Central memory CD8-positive, alpha-beta T cell (primary cell): Measurements from ENCODE around the gene SCAMP5.

Experiments
- ATAC-seq: fragments of 150-1000 bp; cut with Tn5 transposase; replicated peaks from 2 replicates; pipeline ENCODE4 v1.10.0; 2022; ENCODE audit warnings: mild to moderate bottlenecking, moderate FRiP score, moderate number of reproducible peaks; ENCODE audit not compliant: poor library complexity, severe bottlenecking; ENCODE audit errors: extremely low read depth
- DNase-seq, 2 donors: peaks; one replicate each; pipeline ENCODE4 v3.0.0; 2021; ENCODE audit warnings: low spot score in 2 of 2
- H3K27ac Mint-ChIP-seq: one replicate; pipeline ENCODE4 v1.8.0; 2022; ENCODE audit warnings: low read depth, mild to moderate bottlenecking, moderate library complexity, mixed read lengths
- H3K27me3 Mint-ChIP-seq: one replicate; pipeline ENCODE4 v1.8.0; 2022; ENCODE audit warnings: mixed read lengths
- H3K36me3 Mint-ChIP-seq: one replicate; pipeline ENCODE4 v1.8.0; 2022; ENCODE audit warnings: mild to moderate bottlenecking, moderate library complexity, mixed read lengths; ENCODE audit not compliant: insufficient read depth
- H3K4me1 Mint-ChIP-seq: one replicate; pipeline ENCODE4 v1.8.0; 2022; ENCODE audit warnings: mixed read lengths
- H3K4me3 Mint-ChIP-seq: one replicate; pipeline ENCODE4 v1.8.0; 2022; ENCODE audit warnings: mild to moderate bottlenecking, moderate library complexity, mixed read lengths
- H3K9me3 Mint-ChIP-seq: one replicate; pipeline ENCODE4 v1.8.0; 2022; ENCODE audit warnings: mixed read lengths

SCAMP5 gene

DNA sequence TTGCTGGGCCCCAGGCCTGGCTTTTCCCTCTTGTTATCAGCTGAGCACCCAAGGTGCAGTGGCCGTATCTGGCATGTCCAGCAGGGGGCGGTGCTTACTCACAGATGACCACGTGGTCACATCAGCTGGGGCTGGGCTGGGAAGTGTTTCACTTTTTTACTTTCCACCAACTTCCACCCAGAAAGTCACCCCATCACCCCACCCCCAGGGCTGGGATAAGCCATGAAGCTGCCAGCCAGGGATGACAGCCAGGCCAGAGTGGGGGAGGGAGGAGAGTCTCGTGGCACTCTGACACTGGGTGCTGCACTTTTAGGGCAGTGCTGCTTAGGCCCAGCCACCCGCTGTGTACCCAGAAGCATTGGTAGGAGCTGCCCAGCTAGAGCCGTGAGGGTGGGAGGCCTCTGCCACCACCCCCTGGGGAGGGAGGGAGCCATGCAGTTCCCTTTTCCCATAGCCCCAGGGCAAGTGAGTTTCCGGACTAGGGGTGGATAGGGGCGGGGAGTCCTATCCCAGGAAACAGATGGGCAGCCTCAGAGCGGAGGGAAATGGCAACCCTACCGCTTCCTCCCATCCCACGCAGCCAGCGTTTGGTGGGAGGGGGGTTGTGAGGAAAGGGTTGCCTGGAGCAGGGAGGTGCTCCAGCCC, 34.1 kb downstream of the SCAMP5 start:
- H3K36me3 Mint-ChIP-seq = peaks cover 2% of the 10 kb centered on the region
- no peak overlapping the region for H3K4me3 Mint-ChIP-seq
- H3K27ac Mint-ChIP-seq = peak overlapping the region; percentile 37
- peaks cover 16% of the 10 kb centered on the region for H3K4me1 Mint-ChIP-seq
- ATAC-seq = peak; percentile 86
- peak; percentile 77 to 89 for DNase-seq
- H3K9me3 Mint-ChIP-seq = no peaks in the 10 kb centered on the region
- H3K27me3 Mint-ChIP-seq = no peaks in the 10 kb centered on the region

DNA sequence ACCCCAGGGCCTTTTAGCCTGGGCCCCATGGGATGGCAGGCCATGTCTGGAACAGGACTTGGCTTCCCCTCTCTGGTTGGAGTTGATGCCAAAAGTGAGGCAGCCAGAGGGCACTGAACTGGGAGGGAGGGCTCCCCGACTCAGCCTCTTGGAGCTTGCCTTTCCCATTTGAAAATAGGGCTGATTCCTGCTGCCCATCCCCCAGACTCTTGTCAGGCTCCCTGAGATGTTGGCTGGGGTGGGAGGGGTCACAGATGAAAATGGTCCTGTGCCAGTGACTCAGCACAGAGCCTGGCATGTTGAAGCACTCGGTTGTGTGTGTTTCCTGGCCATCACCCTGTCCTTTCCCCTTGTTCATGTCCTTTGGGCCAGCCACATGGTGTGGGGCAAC, 34.7 kb downstream of the SCAMP5 start:
- Mint-ChIP-seq H3K27ac (no peak overlapping the region), H3K36me3 (peaks cover 2% of the 10 kb centered on the region), H3K27me3 (no peaks in the 10 kb centered on the region), H3K9me3 (no peaks in the 10 kb centered on the region), H3K4me1 (peaks cover 12% of the 10 kb centered on the region), H3K4me3 (no peak overlapping the region)
- no peak for ATAC-seq
- DNase-seq = no peak

DNA sequence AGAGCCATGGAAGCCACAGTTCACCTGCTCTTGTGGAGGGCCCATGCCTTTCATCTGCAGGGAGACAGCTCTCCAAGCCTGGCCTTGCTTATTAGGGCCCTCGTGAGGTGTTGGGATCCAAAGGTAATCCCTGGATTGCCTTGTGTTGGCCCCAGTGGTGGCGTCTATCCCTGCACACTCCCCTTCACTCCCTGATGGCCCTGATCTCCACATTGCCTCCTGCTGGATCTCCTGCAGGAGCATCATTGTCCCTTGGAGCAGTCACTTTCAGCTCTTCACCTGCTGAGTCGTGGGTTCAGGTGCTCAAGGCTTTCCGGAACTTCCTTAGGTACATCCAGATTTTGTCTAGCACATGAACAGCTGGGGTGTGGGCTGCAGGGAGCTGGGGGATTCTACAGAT, 35.1 kb downstream of the SCAMP5 start:
- Mint-ChIP-seq H3K27ac (no peak overlapping the region), H3K27me3 (no peaks in the 10 kb centered on the region), H3K9me3 (no peaks in the 10 kb centered on the region), H3K36me3 (peaks cover 2% of the 10 kb centered on the region), H3K4me1 (peaks cover 8% of the 10 kb centered on the region), H3K4me3 (no peak overlapping the region)
- no peak for DNase-seq
- ATAC-seq = no peak

DNA sequence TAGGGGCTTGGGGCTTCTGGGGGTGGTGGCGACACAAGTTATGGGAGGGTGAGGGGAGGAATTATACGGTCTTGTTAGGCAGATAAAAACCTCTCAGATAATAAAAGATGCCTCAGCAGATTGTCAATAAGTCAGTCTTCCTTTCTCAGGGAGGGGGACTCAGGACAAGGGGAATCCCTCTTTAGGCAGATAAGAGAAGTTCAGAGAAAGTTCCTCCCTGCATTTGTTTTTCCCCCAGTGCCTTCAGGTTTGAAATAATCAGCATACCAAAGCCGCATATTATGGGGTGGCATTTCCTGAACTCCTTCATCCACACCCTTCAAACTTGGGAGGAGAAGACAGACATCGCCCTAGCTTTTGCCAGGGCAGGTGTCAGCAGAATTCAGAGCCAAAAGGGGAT, 36.5 kb downstream of the SCAMP5 start:
- Mint-ChIP-seq H3K4me1 (peaks cover 14% of the 10 kb centered on the region), H3K27me3 (no peaks in the 10 kb centered on the region), H3K9me3 (no peaks in the 10 kb centered on the region), H3K27ac (no peak overlapping the region), H3K4me3 (no peak overlapping the region), H3K36me3 (peaks cover 4% of the 10 kb centered on the region)
- DNase-seq (no peak), ATAC-seq (no peak)

DNA sequence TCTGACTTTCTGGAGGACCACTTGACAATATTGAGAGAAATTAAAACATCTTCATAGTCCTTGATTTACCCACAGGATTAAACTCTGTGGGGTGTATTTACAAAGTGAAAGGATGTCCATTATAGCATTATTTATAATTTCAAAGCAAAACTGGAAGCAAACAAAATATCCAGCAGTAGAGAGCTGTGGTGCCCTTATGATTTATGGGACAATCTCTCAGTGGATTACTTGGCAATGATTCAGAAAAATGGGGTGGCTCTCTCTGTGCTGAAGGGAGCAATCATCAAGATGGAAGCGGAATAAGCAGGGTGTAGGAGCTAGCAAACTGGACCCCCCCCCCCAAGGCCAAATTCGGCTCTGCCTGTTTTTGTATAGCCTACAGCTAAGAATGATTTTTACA, 37.0 kb downstream of the SCAMP5 start:
- H3K4me1 Mint-ChIP-seq = peaks cover 19% of the 10 kb centered on the region
- H3K27ac Mint-ChIP-seq = no peak overlapping the region
- H3K27me3 Mint-ChIP-seq = no peaks in the 10 kb centered on the region
- ATAC-seq (no peak), DNase-seq (no peak)
- no peaks in the 10 kb centered on the region for H3K9me3 Mint-ChIP-seq
- H3K36me3 Mint-ChIP-seq = peaks cover 4% of the 10 kb centered on the region
- no peak overlapping the region for H3K4me3 Mint-ChIP-seq

DNA sequence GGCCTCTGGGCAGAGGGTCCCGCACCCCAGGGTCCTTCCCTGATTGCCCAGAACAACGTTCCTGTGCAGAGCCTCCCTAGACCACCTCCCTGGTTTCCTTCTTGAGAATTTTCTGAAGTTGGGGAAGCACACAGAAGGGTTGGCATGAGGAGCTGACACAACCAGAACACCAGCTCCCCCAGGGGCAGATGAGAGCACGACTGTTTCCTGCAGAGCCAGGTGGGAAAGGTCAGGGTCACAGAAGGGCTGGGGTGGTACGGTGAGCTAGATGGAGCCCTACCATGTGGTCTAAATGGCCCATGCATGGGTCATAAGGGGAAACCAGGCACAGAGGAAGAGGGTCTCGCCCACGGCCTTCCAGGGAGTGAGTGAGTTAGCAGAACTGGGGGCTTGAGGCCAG, 38.4 kb downstream of the SCAMP5 start:
- peaks cover 4% of the 10 kb centered on the region for H3K36me3 Mint-ChIP-seq
- peaks cover 29% of the 10 kb centered on the region for H3K4me1 Mint-ChIP-seq
- no peaks in the 10 kb centered on the region for H3K9me3 Mint-ChIP-seq

DNA sequence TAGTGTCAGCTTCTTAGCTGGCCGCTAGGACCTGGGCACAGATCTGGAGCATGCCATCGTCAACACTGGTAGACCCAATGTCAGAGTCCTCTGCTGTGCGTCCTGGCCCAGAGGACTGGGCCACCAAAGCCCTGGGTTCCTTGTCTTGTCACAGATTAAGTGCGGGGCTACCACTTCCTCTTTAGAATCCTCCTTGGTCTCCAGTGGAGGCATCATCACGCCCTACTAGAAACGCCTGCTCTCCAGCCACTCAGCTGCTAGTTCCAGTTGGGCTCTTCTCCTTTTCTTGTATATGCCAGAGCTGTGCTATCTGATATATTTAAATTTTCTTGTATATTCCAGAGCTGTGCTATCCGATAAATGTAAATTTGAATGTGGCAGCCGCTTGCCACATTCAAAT, 39.3 kb downstream of the SCAMP5 start:
- peaks cover 6% of the 10 kb centered on the region for H3K36me3 Mint-ChIP-seq
- H3K27ac Mint-ChIP-seq = no peak overlapping the region
- no peaks in the 10 kb centered on the region for H3K27me3 Mint-ChIP-seq
- peaks cover 26% of the 10 kb centered on the region for H3K4me1 Mint-ChIP-seq
- H3K4me3 Mint-ChIP-seq = no peak overlapping the region
- no peaks in the 10 kb centered on the region for H3K9me3 Mint-ChIP-seq
- ATAC-seq (no peak), DNase-seq (no peak)

More for the DNA sequence above, 38.4 kb downstream of the SCAMP5 start:
- ATAC-seq (no peak), DNase-seq (no peak)
- Mint-ChIP-seq H3K4me3 (no peak overlapping the region), H3K27me3 (no peaks in the 10 kb centered on the region), H3K27ac (no peak overlapping the region)

DNA sequence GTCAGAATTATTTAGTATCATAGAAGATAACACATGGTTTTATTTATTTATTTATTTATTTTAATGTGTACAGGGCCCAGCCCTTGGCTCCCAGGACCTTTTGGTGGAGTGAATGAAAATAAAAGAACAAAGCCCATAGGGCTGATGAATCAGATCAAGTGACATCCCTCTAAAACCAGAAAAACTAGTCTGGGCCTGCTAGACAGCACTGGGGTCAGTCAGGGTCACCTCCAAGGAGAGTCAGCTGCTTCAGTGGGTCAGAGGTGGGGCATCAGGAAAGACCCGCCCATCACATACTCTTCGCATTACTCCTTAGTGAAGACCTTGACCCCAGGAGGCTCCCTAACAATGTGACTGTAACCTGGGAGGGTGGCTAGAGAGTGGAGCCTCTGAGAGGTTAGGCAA, 40.9 kb downstream of the SCAMP5 start:
- peaks cover 26% of the 10 kb centered on the region for H3K4me1 Mint-ChIP-seq
- peaks cover 6% of the 10 kb centered on the region for H3K36me3 Mint-ChIP-seq
- H3K27ac Mint-ChIP-seq = peak overlapping the region; percentile 67
- no peaks in the 10 kb centered on the region for H3K9me3 Mint-ChIP-seq
- DNase-seq (no peak), ATAC-seq (no peak)
- no peak overlapping the region for H3K4me3 Mint-ChIP-seq
- H3K27me3 Mint-ChIP-seq = no peaks in the 10 kb centered on the region

DNA sequence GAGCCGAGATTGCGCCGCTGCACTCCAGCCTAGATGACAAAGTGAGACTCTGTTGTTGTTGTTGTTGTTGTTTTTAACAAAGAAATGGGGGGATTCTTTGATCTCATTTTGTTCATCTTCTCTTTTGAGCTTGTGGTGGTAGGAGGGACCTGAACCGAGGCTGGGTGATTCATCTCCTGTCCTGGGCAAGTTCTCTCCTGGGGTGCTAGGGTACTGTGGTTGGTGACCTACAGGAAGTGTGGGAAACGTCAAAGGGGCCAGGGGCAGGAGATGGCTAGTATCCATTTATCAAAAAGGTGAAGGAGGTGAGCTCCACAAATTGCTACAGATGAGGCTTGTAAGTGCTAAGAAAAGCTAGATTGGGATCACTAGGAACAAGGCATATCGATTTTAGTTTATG, 42.3 kb downstream of the SCAMP5 start:
- Mint-ChIP-seq H3K27me3 (no peaks in the 10 kb centered on the region), H3K4me1 (peaks cover 27% of the 10 kb centered on the region), H3K4me3 (no peak overlapping the region), H3K9me3 (no peaks in the 10 kb centered on the region), H3K27ac (no peak overlapping the region), H3K36me3 (peaks cover 4% of the 10 kb centered on the region)
- DNase-seq (no peak), ATAC-seq (no peak)

DNA sequence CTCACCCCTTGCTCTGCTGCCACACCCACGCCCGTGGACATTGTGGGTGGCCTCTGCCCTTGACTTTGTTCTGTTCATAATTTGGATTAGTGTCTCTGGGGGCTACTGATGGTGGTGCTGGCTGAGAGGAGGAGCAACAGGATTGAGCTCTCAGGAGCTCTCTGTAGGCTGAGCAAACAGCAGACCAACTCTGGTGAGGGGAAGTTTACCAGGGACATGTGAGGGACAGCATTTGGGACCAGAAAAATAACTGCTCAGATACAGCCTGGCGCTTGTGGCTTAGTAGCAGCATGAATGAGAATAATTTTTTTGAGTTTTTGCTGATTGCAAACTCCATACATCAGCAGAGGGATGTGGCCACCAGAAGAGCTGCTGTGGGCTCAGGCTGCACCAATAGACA, 42.9 kb downstream of the SCAMP5 start:
- Mint-ChIP-seq H3K4me1 (peaks cover 32% of the 10 kb centered on the region), H3K4me3 (no peak overlapping the region)

DNA sequence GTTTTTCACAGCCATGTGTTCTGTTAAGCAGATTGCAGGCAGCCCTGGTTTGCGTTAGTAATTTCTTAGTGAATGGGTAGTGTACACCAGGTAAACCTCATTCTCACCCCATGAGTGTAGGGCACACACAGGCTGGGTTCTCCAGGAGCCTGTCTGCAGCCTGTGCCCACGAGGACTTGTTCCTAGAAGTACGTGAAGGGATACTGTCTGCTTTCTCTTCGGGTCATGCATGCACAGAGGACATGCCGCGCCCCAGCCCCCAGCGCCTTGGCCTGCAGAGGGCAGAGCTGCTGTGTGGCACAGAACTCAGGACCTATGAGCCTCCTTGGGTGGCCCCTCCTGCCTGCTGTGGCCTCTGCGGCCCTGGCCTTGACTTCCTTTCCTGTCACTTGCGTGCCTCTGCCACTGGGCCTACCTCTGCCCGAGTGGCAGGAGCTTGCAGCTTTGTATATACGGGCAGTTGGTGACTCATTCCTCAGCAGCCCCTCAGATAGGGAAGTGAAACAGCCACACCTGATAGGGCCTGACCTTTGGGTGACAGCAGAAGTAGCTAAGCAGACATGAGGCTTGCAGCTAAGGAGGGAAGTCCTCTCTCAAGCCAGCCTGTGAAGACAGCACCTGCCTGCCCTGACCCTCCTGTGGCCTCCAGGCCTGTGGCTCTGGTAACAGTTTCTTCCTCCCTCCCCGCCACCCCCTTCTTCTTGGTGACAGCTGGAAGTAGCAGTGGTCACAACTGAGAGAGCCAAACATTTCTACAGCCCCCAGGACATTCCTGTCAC, 47.6 kb downstream of the SCAMP5 start:
- Mint-ChIP-seq H3K36me3 (peaks cover 2% of the 10 kb centered on the region), H3K27ac (peak overlapping the region; percentile 7), H3K4me3 (no peak overlapping the region), H3K27me3 (no peaks in the 10 kb centered on the region), H3K9me3 (no peaks in the 10 kb centered on the region), H3K4me1 (peaks cover 37% of the 10 kb centered on the region)
- peak; percentile 78 for ATAC-seq
- DNase-seq = peak; percentile 47 to 50

More for the DNA sequence above, 42.9 kb downstream of the SCAMP5 start:
- Mint-ChIP-seq H3K36me3 (peaks cover 4% of the 10 kb centered on the region), H3K9me3 (no peaks in the 10 kb centered on the region), H3K27ac (no peak overlapping the region), H3K27me3 (no peaks in the 10 kb centered on the region)
- DNase-seq (no peak), ATAC-seq (no peak)

DNA sequence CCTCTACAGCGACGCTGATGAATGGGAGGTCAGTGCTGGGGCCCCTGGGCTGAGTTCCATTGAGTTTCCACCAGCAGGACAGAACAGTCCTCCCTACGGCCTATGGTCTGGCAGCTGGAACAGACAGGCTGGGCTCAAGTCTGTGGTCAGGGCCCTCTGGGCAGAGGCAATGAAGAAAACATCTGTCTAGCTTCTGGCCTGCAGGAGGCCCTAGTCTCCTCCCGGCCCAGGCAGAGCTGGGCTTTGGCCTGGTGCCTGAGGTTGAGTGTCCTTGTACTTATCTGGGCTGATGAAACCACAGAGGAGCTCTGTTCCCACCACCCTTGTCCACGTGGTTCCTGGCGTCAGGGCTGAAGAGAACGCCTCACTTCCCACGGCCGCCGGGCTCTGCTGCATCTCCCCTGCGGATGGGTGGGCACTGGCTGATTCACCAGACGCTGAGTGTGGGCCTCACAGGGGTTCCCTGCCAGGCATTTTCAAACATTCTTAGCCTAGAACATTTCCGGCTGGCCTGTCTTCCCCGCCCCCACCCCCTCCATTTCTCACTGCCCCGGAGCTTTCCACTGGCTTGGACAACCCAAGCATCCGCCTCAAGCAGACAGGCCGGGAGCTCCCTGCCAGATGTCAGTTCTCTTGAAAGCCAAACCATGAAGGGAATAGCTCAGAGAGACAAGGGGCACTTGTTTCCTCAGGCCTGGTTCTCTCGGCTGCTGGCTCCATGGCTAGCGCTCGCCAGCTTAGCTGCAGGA, 48.3 kb downstream of the SCAMP5 start:
- Mint-ChIP-seq H3K27ac (peak overlapping the region; percentile 67), H3K4me1 (peaks cover 33% of the 10 kb centered on the region), H3K4me3 (no peak overlapping the region), H3K27me3 (no peaks in the 10 kb centered on the region), H3K36me3 (peaks cover 2% of the 10 kb centered on the region), H3K9me3 (no peaks in the 10 kb centered on the region)
- DNase-seq = no peak
- ATAC-seq = peak; percentile 25
